OCI-LY7 (cell line): ENCODE measurements around the gene SLC2A3.

Experiments
- CTCF ChIP-seq: fragments of 200-600 bp; sonication (generic); conservative IDR thresholded peaks from 2 replicates; pipeline ENCODE4 v1.5.1; 2014; ENCODE audit warnings: mild to moderate bottlenecking, antibody characterized with exemption, low read length, moderate library complexity, mixed read lengths
- EZH2phosphoT487 ChIP-seq: fragments of 200-600 bp; sonication (generic); IDR thresholded peaks from 2 replicates; pipeline ENCODE4 v1.6.1; 2018; ENCODE audit warnings: low read depth, borderline replicate concordance, mild to moderate bottlenecking, mixed run types, antibody characterized with exemption, low read length, moderate library complexity, mixed read lengths

- TF ChIP-seq CTCF (no peak), EZH2phosphoT487 (no peak)
Observed at GRCh38 chr12:7877420-7877819, 58.6 kb downstream of the SLC2A3 start.
